ENCODE results near the gene SELENOM.

Gene SELENOM

DNA sequence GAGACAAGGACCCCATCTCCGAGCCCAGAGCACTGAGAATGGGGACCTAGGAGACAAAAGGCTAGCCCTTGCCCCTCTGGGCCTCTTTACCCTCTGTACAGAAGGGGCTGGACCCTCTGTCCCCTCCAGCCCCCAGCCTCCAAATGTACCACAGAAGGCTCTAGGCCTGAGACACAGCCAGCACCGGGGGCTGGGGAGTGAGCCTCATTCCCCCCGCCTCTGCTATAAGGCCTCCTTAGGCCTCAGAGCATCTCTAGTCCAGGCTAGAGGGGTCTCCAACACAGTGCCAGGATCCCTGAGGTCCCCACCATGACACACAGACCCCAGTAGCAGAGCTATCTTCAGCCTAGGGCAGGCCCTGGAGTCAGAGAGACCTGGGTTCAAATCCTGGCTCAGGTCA, 21.4 kb downstream of the SELENOM start:
- no peak overlapping the region for H3K4me2 ChIP-seq
- H3K4me3 ChIP-seq (IDR thresholded peaks at IDR 0.05; ENCODE audit: insufficient read depth, low read depth, low read length): no peak overlapping the region
- TF ChIP-seq, protein P1, sequence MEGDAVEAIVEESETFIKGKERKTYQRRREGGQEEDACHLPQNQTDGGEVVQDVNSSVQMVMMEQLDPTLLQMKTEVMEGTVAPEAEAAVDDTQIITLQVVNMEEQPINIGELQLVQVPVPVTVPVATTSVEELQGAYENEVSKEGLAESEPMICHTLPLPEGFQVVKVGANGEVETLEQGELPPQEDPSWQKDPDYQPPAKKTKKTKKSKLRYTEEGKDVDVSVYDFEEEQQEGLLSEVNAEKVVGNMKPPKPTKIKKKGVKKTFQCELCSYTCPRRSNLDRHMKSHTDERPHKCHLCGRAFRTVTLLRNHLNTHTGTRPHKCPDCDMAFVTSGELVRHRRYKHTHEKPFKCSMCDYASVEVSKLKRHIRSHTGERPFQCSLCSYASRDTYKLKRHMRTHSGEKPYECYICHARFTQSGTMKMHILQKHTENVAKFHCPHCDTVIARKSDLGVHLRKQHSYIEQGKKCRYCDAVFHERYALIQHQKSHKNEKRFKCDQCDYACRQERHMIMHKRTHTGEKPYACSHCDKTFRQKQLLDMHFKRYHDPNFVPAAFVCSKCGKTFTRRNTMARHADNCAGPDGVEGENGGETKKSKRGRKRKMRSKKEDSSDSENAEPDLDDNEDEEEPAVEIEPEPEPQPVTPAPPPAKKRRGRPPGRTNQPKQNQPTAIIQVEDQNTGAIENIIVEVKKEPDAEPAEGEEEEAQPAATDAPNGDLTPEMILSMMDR (conservative IDR thresholded peaks at IDR 0.05; ENCODE audit: low read depth, low read length): no peak
- no peak overlapping the region; the same call in 1 of the 2 replicates for H3K27ac ChIP-seq
- peaks cover 28% of the 10 kb centered on the region for H3K4me1 ChIP-seq (ENCODE audit: low read depth, poor library complexity, severe bottlenecking)
- H4K20me1 ChIP-seq (ENCODE audit: insufficient read depth): no peaks in the 10 kb centered on the region
- H3K27me3 ChIP-seq (ENCODE audit: insufficient read depth, low read depth): no peaks in the 10 kb centered on the region
- no peaks in the 10 kb centered on the region for H3K36me3 ChIP-seq (ENCODE audit: insufficient read depth)
- 0 out of 2 replicates have a peak overlapping the region, but pooled peaks have one; percentile 97 for H3K9ac ChIP-seq
- no peak overlapping the region; the same call in 1 of the 2 replicates for H2AFZ ChIP-seq (ENCODE audit: low read depth)
- H3K79me2 ChIP-seq (ENCODE audit: insufficient read depth, low read depth): 0 out of 2 replicates have a peak, but pooled peaks cover 9% of the 10 kb centered on the region

- Histone ChIP-seq H3K36me3 (ENCODE audit: insufficient read depth) (no peaks in the 10 kb centered on the region), H3K27me3 (ENCODE audit: insufficient read depth, low read depth) (no peaks in the 10 kb centered on the region), H3K4me2 (peak overlapping the region; percentile 64; the same call in 1 of the 2 replicates), H3K79me2 (ENCODE audit: insufficient read depth, low read depth) (0 out of 2 replicates have a peak, but pooled peaks cover 9% of the 10 kb centered on the region), H4K20me1 (ENCODE audit: insufficient read depth) (no peaks in the 10 kb centered on the region), H3K27ac (peak overlapping the region; percentile 94; the same call in 1 of the 2 replicates), H3K4me3 (IDR thresholded peaks at IDR 0.05; ENCODE audit: insufficient read depth, low read depth, low read length) (no peak overlapping the region), H2AFZ (ENCODE audit: low read depth) (peak overlapping the region; percentile 98), H3K9ac (peak overlapping the region; percentile 97), H3K4me1 (ENCODE audit: low read depth, poor library complexity, severe bottlenecking) (peaks cover 30% of the 10 kb centered on the region)
- TF ChIP-seq, protein P1 (conservative IDR thresholded peaks at IDR 0.05; ENCODE audit: low read depth, low read length): peak; percentile 48
These were observed 21.9 kb downstream of the SELENOM start for GRCh38 chr22:31085493-31085824.

GRCh38 chr22:31084811-31085492, 22.4 kb downstream of the SELENOM start:
- Histone ChIP-seq H3K27me3 (ENCODE audit: insufficient read depth, low read depth) (no peaks in the 10 kb centered on the region), H3K4me2 (peak overlapping the region; percentile 95; the same call in 1 of the 2 replicates), H3K4me3 (IDR thresholded peaks at IDR 0.05; ENCODE audit: insufficient read depth, low read depth, low read length) (peak overlapping the region; percentile 37), H3K4me1 (ENCODE audit: low read depth, poor library complexity, severe bottlenecking) (peaks cover 32% of the 10 kb centered on the region), H3K79me2 (ENCODE audit: insufficient read depth, low read depth) (0 out of 2 replicates have a peak, but pooled peaks cover 9% of the 10 kb centered on the region), H3K9ac (peak overlapping the region; percentile 97), H3K27ac (peak overlapping the region; percentile 94), H4K20me1 (ENCODE audit: insufficient read depth) (no peaks in the 10 kb centered on the region), H3K36me3 (ENCODE audit: insufficient read depth) (no peaks in the 10 kb centered on the region), H2AFZ (ENCODE audit: low read depth) (peak overlapping the region; percentile 98)
- TF ChIP-seq, protein P1 (conservative IDR thresholded peaks at IDR 0.05; ENCODE audit: low read depth, low read length): peak; percentile 89

- H4K20me1 ChIP-seq (ENCODE audit: insufficient read depth): no peaks in the 10 kb centered on the region
- no peaks in the 10 kb centered on the region for H3K27me3 ChIP-seq (ENCODE audit: insufficient read depth, low read depth)
- peak overlapping the region; percentile 98 for H2AFZ ChIP-seq (ENCODE audit: low read depth)
- H3K9ac ChIP-seq: peak overlapping the region; percentile 97
- peak overlapping the region; percentile 95 for H3K4me2 ChIP-seq
- TF ChIP-seq, protein P1 (conservative IDR thresholded peaks at IDR 0.05; ENCODE audit: low read depth, low read length): no peak
- peak overlapping the region; percentile 37 for H3K4me3 ChIP-seq (IDR thresholded peaks at IDR 0.05; ENCODE audit: insufficient read depth, low read depth, low read length)
- H3K4me1 ChIP-seq (ENCODE audit: low read depth, poor library complexity, severe bottlenecking): peaks cover 32% of the 10 kb centered on the region
- H3K79me2 ChIP-seq (ENCODE audit: insufficient read depth, low read depth): 0 out of 2 replicates have a peak, but pooled peaks cover 9% of the 10 kb centered on the region
- no peaks in the 10 kb centered on the region for H3K36me3 ChIP-seq (ENCODE audit: insufficient read depth)
- peak overlapping the region; percentile 94 for H3K27ac ChIP-seq
These were observed 23.2 kb downstream of the SELENOM start for GRCh38 chr22:31083923-31084810.
